G401.6 (cell line): ENCODE results near the gene PTBP1.
A peak's percentile ranks its signal among the peaks of the same experiment; 100 is the strongest.

Source experiments
- FAIRE-seq: peaks from 2 replicates; lab custom pipeline; 2012; peaks lifted over from hg19 to GRCh38; lab: Jason Lieb, UNC

The PTBP1 gene

GRCh38 chr19:772730-773436, 24.4 kb upstream of the PTBP1 start:
- FAIRE-seq = no peak

GRCh38 chr19:776549-776948, 20.7 kb upstream of the PTBP1 start:
- FAIRE-seq = no peak

- no peak for FAIRE-seq
Measured at GRCh38 chr19:778910-779653, 18.2 kb upstream of the PTBP1 start.

GRCh38 chr19:780935-781334, 16.3 kb upstream of the PTBP1 start:
- no peak for FAIRE-seq

- FAIRE-seq = no peak
Measured at GRCh38 chr19:781800-782184, 15.5 kb upstream of the PTBP1 start.

- peak; percentile 91 for FAIRE-seq
Measured at GRCh38 chr19:782185-782877, 14.9 kb upstream of the PTBP1 start.

- FAIRE-seq = no peak
Measured at GRCh38 chr19:782878-783668, 14.2 kb upstream of the PTBP1 start.

- no peak for FAIRE-seq
Measured at GRCh38 chr19:784541-784940, 12.7 kb upstream of the PTBP1 start.

- no peak for FAIRE-seq
Measured at GRCh38 chr19:787536-787935, 9.7 kb upstream of the PTBP1 start.

GRCh38 chr19:788686-788982, 8.6 kb upstream of the PTBP1 start:
- FAIRE-seq = no peak

- FAIRE-seq = no peak
Measured at GRCh38 chr19:788983-789700, 8.1 kb upstream of the PTBP1 start.

GRCh38 chr19:789701-790060, 7.6 kb upstream of the PTBP1 start:
- no peak for FAIRE-seq

GRCh38 chr19:791007-791566, 6.2 kb upstream of the PTBP1 start:
- no peak for FAIRE-seq

- FAIRE-seq = no peak
Measured at GRCh38 chr19:791567-792305, 5.5 kb upstream of the PTBP1 start.

- FAIRE-seq = peak; percentile 51
Measured at GRCh38 chr19:792306-792885, 4.9 kb upstream of the PTBP1 start.

- no peak for FAIRE-seq
Measured at GRCh38 chr19:793806-794205, 3.4 kb upstream of the PTBP1 start.

- FAIRE-seq = no peak
Measured at GRCh38 chr19:795073-795611, 2.1 kb upstream of the PTBP1 start.

- FAIRE-seq = no peak
Measured at GRCh38 chr19:795691-796581, 1.3 kb upstream of the PTBP1 start.
